ENCODE data around the gene TTC28. TPM values are rescaled to one million over a fixed set of nuclear protein-coding genes. Genes with fewer than 3 reads are reported as not detected.

The TTC28 gene
- total RNA-seq, 1 donor from 2014 or later, result 23.2 TPM

DNA sequence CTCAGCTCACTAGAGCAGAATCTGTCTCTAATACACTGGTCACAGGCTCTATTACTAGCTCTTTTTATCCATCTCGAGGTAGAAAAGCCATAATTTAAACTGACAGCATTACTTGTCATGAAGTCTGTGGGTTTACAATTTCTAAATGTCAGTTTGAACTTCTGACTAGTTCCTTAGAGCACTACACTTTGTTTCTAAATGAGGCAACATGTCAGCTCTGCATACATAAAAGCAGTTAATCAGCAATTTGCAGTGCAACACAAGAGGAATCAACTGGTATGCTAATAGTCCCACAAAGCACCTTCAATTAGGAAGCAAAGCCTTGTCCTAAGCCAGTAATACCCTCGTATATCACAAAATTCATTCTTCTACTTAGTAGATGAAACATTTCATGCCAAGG, 321.3 kb downstream of the TTC28 start:
- Histone ChIP-seq H3K27me3 (ENCODE audit: insufficient read depth, low read length) (no peaks in the 10 kb centered on the region), H3K4me1 (ENCODE audit: insufficient read depth, low read length) (no peaks in the 10 kb centered on the region), H3K9ac (ENCODE audit: low read length) (no peak overlapping the region), H3K4me3 (ENCODE audit: insufficient read depth, low read depth, low read length) (no peak overlapping the region), H3K27ac (ENCODE audit: low read depth, low read length) (no peak overlapping the region), H3K79me2 (ENCODE audit: insufficient read depth, low read length) (no peaks in the 10 kb centered on the region), H2AFZ (ENCODE audit: low read depth, low read length) (no peak overlapping the region), H4K20me1 (ENCODE audit: insufficient read depth, low read length) (no peaks in the 10 kb centered on the region), H3K4me2 (ENCODE audit: low read length) (no peak overlapping the region), H3K36me3 (ENCODE audit: insufficient read depth, low read length) (no peaks in the 10 kb centered on the region), H3K9me3 (ENCODE audit: insufficient read depth, low read depth, low read length) (no peaks in the 10 kb centered on the region)
- FAIRE-seq (no peak), DNase-seq (ENCODE audit: low read depth) (no peak)
- H3K4me3 Mint-ChIP-seq (ENCODE audit: unreplicated experiment), result no peak overlapping the region
- H3K9me3 Mint-ChIP-seq (ENCODE audit: unreplicated experiment), result peaks cover 17% of the 10 kb centered on the region
- H3K4me1 Mint-ChIP-seq (ENCODE audit: low read depth, unreplicated experiment), result no peaks in the 10 kb centered on the region
- peaks cover 17% of the 10 kb centered on the region for H3K36me3 Mint-ChIP-seq (ENCODE audit: low read depth, unreplicated experiment)
- H3K27me3 Mint-ChIP-seq (ENCODE audit: low read depth, unreplicated experiment), result no peaks in the 10 kb centered on the region
- TF ChIP-seq EZH2 (IDR thresholded peaks at IDR 0.05; ENCODE audit: insufficient read depth, low read length), result no peak
- TF ChIP-seq, protein P1, sequence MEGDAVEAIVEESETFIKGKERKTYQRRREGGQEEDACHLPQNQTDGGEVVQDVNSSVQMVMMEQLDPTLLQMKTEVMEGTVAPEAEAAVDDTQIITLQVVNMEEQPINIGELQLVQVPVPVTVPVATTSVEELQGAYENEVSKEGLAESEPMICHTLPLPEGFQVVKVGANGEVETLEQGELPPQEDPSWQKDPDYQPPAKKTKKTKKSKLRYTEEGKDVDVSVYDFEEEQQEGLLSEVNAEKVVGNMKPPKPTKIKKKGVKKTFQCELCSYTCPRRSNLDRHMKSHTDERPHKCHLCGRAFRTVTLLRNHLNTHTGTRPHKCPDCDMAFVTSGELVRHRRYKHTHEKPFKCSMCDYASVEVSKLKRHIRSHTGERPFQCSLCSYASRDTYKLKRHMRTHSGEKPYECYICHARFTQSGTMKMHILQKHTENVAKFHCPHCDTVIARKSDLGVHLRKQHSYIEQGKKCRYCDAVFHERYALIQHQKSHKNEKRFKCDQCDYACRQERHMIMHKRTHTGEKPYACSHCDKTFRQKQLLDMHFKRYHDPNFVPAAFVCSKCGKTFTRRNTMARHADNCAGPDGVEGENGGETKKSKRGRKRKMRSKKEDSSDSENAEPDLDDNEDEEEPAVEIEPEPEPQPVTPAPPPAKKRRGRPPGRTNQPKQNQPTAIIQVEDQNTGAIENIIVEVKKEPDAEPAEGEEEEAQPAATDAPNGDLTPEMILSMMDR (IDR thresholded peaks at IDR 0.05; ENCODE audit: insufficient read depth, low read depth, low read length), result no peak
- H3K27ac Mint-ChIP-seq (ENCODE audit: unreplicated experiment), result no peak overlapping the region

DNA sequence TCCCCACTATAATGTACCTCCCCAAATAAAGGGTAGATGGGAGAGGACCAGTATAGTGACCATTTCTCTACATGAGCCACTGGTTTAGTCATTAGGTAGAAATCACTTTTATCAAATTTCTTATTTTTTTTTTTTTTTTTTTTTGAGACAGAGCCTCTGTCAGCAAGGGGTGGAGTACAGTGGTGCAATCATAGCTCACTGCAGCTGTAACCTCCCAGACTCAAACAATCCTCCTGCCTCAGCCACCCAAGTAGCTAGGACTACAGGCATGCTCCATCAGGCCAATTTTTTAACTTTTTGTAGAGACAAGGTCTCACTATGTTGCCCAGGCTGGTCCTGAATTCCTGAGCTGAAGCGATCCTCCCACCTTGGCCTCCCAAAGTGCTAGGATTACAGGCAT, 322.4 kb downstream of the TTC28 start:
- peaks cover 7% of the 10 kb centered on the region for H3K36me3 Mint-ChIP-seq (ENCODE audit: low read depth, unreplicated experiment)
- Histone ChIP-seq H3K9ac (ENCODE audit: low read length) (no peak overlapping the region), H3K27ac (ENCODE audit: low read depth, low read length) (no peak overlapping the region), H3K36me3 (ENCODE audit: insufficient read depth, low read length) (no peaks in the 10 kb centered on the region), H3K4me1 (ENCODE audit: insufficient read depth, low read length) (no peaks in the 10 kb centered on the region), H3K9me3 (ENCODE audit: insufficient read depth, low read depth, low read length) (no peaks in the 10 kb centered on the region), H3K79me2 (ENCODE audit: insufficient read depth, low read length) (no peaks in the 10 kb centered on the region), H3K4me2 (ENCODE audit: low read length) (no peak overlapping the region), H4K20me1 (ENCODE audit: insufficient read depth, low read length) (no peaks in the 10 kb centered on the region), H3K4me3 (ENCODE audit: insufficient read depth, low read depth, low read length) (no peak overlapping the region), H3K27me3 (ENCODE audit: insufficient read depth, low read length) (no peaks in the 10 kb centered on the region), H2AFZ (ENCODE audit: low read depth, low read length) (no peak overlapping the region)
- no peak for TF ChIP-seq EZH2 (IDR thresholded peaks at IDR 0.05; ENCODE audit: insufficient read depth, low read length)
- TF ChIP-seq, protein P1 (IDR thresholded peaks at IDR 0.05; ENCODE audit: insufficient read depth, low read depth, low read length), result no peak
- H3K9me3 Mint-ChIP-seq (ENCODE audit: unreplicated experiment), result peaks cover 7% of the 10 kb centered on the region
- no peak for FAIRE-seq
- no peak overlapping the region for H3K4me3 Mint-ChIP-seq (ENCODE audit: unreplicated experiment)
- H3K27me3 Mint-ChIP-seq (ENCODE audit: low read depth, unreplicated experiment), result no peaks in the 10 kb centered on the region
- DNase-seq (ENCODE audit: low read depth), result no peak
- H3K4me1 Mint-ChIP-seq (ENCODE audit: low read depth, unreplicated experiment), result no peaks in the 10 kb centered on the region
- no peak overlapping the region for H3K27ac Mint-ChIP-seq (ENCODE audit: unreplicated experiment)

DNA sequence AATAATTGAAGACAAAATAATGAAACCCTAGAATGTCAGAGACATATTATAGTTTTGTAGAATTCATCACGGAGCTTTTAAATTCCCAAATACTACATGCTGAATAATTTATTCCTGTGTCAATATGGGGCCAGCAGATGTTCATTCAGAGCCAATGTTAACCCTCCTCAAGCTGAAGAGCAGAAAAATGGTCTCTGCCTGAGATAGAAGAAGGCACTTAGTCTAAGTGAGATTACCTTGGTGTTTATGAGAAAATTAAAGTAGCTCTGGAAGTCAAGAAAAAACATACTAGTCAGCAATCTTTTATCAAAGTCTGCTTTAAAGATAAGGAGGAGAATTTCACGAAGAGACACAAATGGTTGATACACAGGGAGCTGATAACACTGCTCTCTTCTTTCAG, 328.2 kb downstream of the TTC28 start:
- H3K27ac ChIP-seq (ENCODE audit: low read depth, low read length), result no peak overlapping the region

More for the DNA sequence above, 328.2 kb downstream of the TTC28 start:
- peaks cover 2% of the 10 kb centered on the region for H4K20me1 ChIP-seq (ENCODE audit: insufficient read depth, low read length)
- H2AFZ ChIP-seq (ENCODE audit: low read depth, low read length), result no peak overlapping the region
- no peak overlapping the region for H3K9ac ChIP-seq (ENCODE audit: low read length)
- H3K4me2 ChIP-seq (ENCODE audit: low read length), result no peak overlapping the region
- no peaks in the 10 kb centered on the region for H3K36me3 ChIP-seq (ENCODE audit: insufficient read depth, low read length)
- no peaks in the 10 kb centered on the region for H3K4me1 ChIP-seq (ENCODE audit: insufficient read depth, low read length)
- DNase-seq (ENCODE audit: low read depth) (no peak), FAIRE-seq (no peak)
- no peak overlapping the region for H3K27ac Mint-ChIP-seq (ENCODE audit: unreplicated experiment)
- no peaks in the 10 kb centered on the region for H3K27me3 ChIP-seq (ENCODE audit: insufficient read depth, low read length)
- H3K4me3 Mint-ChIP-seq (ENCODE audit: unreplicated experiment), result no peak overlapping the region
- no peaks in the 10 kb centered on the region for H3K27me3 Mint-ChIP-seq (ENCODE audit: low read depth, unreplicated experiment)
- no peaks in the 10 kb centered on the region for H3K9me3 ChIP-seq (ENCODE audit: insufficient read depth, low read depth, low read length)
- H3K9me3 Mint-ChIP-seq (ENCODE audit: unreplicated experiment), result no peaks in the 10 kb centered on the region
- peaks cover 5% of the 10 kb centered on the region for H3K36me3 Mint-ChIP-seq (ENCODE audit: low read depth, unreplicated experiment)
- H3K4me3 ChIP-seq (ENCODE audit: insufficient read depth, low read depth, low read length), result no peak overlapping the region
- H3K4me1 Mint-ChIP-seq (ENCODE audit: low read depth, unreplicated experiment), result peaks cover 4% of the 10 kb centered on the region
- TF ChIP-seq, protein P1 (IDR thresholded peaks at IDR 0.05; ENCODE audit: insufficient read depth, low read depth, low read length), result no peak
- TF ChIP-seq EZH2 (IDR thresholded peaks at IDR 0.05; ENCODE audit: insufficient read depth, low read length), result no peak
- H3K79me2 ChIP-seq (ENCODE audit: insufficient read depth, low read length), result no peaks in the 10 kb centered on the region
